HG03442 (cell line): ENCODE measurements around the gene ROR2.
"Not testable (repeated sequence)": the region's sequence is repeated elsewhere in the genome, so short reads cannot be mapped to it uniquely, and the experiment has no call there.

Experiments
- ATAC-seq: cut with Tn5 transposase; IDR thresholded peaks from one replicate; pipeline ENCODE4 v1.9.1; 2021; ENCODE audit warnings: mild to moderate bottlenecking, moderate library complexity; ENCODE audit not compliant: unreplicated experiment

The ROR2 gene

DNA sequence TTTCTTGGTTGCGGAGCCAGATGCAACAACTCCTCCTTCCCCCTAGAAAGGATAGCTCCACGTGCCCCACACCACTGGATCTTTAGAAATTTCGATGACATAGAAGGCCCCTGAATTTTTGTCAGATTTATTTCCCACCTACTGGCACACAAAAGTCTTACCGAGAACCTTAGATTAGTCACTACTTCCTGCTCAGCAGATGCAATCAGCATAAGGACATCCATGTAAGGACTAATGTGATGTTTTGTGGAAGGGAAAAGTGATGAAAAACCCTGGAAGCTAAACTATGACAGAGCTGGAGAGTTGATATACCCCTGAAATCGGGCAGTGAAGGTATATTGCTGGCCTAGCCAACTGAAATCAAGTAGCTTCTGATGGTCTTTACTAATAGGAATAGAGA is 400.9 kb downstream of the ROR2 start:
- ATAC-seq, result no peak

DNA sequence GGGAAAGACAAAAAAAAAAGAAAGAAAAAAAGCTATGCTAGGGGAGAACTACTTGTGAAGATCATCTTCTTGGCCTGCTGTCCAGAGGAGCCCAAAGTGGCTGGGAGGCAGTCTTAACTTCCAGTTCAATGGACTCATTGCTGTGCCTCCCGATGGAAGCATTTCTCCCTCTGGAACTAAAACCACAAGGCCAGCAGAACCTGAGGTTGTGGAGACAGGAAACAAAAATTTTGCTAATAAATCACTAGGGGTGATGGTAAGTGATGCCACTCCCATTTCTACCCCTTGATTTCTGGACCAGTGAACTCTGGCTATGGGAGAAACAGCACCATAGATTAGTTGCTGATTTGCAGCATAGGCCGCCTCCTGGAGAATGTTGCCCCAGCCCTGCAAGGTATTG is 402.9 kb downstream of the ROR2 start:
- no peak for ATAC-seq

DNA sequence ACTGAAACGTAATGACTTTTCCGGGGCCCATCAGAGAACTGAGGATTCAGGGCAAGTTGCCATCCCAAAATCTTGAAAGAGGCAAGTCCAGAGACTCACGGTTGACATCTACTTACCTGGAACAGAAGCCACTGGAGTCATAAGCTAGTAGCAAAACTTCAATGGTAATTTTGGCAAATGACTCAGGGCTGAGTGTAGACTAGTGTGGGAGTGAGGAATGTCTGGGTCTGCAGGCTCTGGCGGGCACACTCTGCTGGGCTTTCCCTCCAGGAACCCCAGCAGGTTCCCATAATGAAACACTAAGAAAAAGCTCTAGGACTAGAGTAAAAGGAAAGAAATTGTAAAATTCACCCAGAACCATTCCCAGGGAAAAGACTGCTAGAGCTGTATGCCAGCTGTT is 403.5 kb downstream of the ROR2 start:
- ATAC-seq, result no peak

DNA sequence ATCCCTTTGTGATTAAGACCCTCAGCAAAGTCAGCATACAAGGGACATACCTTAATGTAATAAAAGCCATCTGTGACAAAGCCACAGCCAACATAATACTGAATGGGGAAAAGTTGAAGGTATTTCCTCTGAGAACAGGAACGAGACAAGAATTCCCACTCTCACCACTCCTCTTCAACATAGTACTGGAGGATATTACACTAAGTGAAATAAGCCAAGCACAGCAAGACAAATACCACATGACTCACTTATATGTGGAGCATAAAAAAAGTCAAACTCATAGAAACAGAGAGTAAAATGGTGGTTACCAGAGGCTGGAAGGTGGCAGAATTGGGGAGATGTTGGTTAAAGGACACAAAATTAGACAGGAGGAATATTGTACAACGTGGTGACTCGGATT is 408.3 kb downstream of the ROR2 start:
- ATAC-seq, result no peak

DNA sequence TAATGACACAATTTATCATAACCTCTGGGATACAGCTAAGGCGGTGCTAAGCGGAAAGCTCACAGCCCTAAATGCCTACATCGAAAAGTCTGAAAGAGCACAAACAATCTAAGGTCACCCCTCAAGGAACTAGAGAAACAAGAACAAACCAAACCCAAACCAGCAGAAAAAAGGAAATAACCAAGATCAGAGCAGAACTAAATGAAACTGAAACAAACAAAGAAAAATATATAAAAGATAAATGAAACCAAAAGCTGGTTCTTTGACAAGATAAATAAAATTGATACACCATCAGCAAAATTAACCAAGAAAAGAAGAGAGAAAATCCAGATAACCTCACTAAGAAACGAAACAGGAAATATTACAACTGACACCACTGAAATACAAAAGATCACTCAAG is 409.5 kb downstream of the ROR2 start:
- ATAC-seq, result not testable (repeated sequence)

DNA sequence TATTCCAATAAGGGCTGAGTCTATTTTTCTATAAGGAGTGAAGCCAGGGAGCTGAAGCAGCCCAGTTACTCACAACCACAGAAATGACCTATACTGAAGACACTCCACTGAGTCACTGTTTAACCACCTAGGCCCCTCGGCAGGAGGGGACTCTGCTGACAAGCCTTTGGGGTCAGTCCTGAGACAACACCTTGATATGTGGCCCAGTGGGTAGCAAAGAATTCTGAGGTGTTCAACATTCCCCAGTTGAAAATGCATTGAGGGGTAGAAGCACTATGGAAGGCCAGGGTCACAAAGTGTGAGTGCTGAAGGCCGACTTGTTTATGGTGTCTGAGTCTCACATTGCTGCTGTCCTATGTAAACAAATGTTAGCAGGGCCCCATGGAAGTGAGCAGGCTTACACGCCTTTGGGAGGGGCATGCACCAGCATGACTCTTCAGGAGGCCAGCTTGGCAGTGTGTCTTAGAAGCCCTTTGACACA is 413.8 kb downstream of the ROR2 start:
- no peak for ATAC-seq

DNA sequence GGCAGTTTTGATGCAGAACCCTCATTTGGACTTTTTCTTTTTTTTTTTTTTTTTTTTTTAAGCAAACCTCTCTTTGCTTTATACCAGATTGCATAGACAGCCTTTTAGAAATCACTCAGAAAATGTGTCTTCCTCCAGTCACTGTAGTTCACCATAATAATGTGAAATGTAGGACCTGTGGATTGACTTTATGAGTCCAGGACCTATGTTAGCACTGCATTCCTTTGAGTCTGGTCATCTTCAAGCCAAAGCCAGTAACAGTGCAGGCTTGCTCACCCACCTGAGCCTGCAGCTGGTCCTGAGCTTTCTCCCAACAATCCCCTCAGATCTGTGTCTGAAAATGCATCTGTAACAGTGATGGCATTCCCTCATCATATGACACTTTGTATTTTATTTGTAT is 415.7 kb downstream of the ROR2 start:
- ATAC-seq, result no peak

DNA sequence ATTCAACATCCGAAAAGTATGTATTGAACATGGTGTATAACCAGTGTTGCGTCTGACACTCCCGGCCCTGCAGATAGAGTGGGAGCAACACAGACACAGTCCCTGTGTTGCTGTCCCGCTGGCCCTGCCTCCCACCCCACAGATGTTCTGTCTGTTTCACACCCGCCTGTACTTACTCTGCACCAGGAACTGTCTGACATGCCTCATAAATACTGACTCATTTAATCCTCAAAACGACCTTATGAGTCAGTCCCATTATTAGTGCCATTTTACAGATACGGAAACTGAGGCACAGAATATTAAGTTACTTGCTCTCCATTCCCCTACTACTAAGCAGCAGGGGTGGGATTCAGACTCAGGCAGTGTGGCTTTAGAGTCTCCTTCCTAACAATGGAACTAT is 416.6 kb downstream of the ROR2 start:
- no peak for ATAC-seq

DNA sequence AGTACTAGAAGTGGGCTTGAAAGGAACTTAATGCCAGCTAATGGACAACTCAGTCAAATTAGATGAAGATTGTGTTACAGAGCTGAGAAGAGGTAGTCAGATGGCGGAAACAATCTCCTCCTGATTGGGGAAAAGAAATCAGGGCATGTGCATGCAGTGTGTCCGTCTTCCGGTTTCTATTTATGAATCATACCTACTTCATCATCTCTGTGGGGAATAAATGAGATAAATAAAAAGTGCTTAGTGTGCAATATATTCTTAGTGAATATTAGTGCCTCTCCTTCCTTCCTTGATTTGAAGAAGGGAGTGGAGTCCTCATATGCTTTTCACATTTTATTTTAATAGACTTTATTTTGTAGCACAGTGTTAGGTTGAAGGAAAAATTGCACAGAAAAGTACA is 417.7 kb downstream of the ROR2 start:
- no peak for ATAC-seq

DNA sequence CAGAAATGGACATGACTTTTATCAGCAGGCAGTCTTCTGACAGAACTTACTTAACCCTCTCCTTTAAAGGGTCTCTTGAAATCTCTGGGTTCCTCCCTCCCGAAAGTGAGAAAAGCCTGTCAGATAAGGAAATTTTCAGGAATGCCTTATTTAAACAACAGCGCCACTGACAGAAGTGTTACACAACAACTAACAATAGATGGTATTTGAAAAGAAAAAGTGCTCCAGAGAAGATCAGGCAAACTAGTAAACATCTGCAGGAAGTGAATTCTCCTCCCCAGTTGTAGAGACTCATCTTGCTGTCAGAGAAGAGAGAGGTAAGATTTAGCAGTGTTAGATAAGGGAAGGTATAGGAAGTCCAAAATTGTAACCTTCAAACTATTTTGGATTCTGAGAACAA is 419.2 kb downstream of the ROR2 start:
- no peak for ATAC-seq

DNA sequence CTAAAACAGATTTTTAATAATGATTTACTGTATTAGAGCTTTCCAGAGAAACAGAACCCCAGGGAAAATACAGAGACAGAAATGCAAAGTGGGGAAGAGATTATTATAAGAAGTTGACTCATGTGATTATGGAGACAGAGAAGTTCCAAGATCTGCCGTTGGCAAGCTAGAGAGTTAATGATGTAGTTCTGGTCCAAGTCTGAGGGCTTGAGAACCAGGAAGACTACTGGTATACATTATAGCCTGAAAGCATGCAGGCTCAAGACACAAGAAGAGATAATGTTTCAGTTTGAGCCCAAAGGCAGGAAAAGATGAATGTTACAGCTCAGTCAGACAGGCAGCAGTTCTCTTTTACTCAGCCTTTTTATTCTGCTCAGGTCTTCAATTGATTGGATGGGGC is 427.5 kb downstream of the ROR2 start:
- no peak for ATAC-seq

DNA sequence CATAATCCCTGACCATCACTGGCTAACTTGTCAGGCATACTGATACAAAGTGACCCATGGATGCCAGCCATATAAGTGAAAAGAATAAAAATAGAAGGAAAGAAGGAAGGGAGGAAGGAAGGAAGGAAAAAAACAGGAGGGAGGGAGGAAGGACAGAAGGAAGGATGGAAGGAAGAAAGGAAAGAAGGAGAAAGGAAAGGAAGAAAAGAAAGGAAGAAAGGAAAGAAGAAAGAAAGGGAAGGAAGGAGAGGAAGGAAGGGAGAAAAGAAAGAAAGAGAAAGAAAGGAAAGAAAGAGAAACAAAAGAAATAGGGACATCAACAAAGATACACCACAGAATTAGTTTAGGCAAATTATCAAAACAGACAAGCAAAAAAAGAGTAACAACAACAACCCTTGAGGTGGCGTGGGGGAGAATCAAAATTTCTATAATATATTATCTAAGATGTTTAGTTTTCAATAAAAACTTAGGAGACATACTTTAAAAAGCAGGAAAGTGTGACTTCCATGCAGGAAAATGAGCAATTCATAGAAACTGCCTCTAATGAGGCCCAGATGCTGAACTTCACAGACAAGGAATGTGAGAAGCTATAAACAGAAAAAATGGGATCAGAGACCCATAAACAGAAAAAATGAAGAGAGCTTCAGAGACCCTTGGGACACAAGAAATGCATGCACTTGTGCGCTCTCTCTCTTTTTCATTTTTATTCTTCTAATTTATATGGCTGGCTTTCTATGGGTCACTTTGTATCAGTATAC is 430.3 kb downstream of the ROR2 start:
- no peak for ATAC-seq

DNA sequence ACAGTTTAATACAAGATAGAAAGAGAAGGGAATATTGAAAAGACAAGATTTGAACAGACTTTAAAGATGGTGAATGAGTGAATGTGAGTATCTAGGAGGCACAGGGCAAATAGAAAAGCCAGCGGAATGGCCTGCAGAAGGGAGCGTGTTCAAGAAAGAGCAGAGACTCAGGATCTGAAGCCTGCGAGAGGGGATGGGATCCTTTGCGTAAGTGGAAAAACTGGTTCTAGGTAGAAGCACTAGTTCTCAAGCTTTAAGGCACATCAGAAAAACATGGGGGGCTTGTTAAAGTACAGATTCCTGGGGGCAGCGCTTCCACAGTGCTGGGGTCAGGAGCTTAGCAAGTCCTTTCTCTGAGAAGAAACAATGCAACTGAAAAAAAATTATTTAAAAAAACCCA is 431.6 kb downstream of the ROR2 start:
- ATAC-seq, result no peak

DNA sequence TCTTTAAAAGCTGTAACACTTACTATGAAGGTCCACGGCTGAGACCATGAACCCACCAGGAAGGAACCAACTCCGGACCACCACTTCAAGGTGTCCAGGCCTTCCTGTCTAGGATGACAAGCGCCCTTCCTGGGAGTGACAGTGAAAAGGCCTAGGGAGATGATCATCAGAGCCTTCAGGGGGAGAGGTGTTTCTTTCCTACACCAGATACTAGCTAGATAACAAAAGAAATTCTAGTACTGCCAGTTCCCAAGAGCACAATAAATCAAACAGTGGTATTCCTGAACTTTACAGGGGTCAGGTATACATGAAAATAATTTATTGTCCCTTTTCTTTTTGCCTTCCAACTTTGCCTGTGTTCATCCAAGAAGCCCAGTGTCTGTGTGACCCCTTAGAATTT is 432.2 kb downstream of the ROR2 start:
- no peak for ATAC-seq

DNA sequence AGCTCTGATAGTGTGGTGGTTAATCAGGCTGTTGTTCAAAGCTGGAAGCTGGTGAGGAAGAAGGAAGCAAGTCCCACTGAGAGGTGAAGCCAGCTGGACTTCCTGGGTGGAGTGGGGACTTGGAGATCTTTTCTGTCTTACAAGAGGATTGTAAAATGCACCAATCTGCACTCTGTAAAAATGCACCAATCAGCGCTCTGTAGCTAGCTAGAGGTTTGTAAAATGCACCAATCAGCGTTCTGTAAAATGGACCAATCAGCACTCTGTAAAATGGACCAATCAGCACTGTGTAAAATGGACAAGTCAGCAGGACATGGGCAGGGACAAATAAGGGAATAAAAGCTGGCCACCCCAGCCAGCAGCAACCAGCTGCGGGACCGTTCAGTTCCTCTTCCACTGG is 432.7 kb downstream of the ROR2 start:
- not testable (repeated sequence) for ATAC-seq

DNA sequence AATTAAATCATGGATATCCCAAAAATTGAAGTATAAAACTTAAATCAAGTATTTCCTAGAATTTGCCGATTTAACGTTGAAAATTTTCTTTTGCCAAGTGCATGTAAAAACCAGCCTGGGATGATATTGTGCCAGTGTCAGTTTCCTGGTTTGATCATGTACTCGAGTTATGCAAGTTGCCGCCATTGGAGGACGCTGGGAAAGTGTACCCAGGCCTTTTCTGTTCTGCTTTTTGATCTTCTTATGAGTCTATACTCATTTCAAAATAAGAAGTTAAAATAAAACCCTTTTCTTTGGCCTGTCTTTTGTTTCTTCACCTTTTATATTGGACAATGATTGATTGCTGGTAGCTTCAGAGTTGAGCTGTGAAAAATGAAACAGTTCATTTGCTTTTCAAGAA is 433.3 kb downstream of the ROR2 start:
- no peak for ATAC-seq

DNA sequence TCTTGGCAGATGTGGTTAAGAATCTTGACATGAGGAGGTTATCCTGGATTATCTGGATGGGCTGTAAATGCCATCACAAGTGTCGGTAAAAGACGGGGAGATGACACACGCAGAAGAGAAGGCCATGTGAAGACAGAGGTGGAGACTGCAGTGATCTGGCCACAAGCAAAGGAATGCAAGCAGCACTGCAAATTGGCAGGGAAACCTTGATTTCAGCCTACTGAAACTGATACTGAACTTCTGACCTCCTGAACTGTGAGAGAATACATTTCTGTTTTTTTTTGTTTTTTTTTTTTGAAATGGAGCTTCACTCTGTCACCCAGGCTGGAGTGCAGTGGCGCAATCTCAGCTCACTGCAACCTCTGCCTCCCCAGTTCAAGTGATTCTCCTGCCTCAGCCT is 433.9 kb downstream of the ROR2 start:
- no peak for ATAC-seq

DNA sequence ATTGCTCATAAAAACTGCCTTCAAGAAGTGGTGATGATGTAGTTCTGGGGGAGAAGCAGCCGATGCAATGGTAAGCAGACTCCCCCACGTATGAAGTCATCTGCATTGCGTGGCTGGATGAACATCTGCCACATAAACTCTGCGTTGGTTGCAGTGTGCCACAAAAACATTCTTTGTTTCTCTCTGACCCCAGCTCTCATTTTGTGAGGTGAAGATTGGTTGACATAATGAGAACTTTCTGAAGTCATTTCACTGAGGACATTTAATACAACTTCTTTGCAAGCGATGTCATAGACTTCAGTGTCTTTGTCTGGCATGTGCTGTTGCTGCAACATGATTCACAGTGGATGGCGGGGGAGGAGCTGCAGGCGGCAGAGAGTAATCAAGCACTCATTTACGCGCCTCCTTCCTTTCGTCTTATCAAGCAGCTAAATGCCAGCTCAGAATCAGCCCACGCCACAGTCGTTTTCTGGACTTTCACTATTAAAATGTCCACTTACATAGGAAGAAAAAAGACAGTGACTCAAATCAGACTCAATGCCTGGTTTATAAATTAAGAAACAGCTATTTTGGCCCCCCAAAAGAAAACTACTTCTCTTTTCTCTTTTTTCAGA is 434.8 kb downstream of the ROR2 start:
- peak; percentile 67 for ATAC-seq
